HCT116 (cell line): ENCODE results near the gene EEF1A2. TPM values are rescaled to one million over a fixed set of nuclear protein-coding genes. Genes with fewer than 3 reads are reported as not detected.
A peak's percentile ranks its signal among the peaks of the same experiment; 100 is the strongest.

Experiments
- ATAC-seq: fragments of 200-7000 bp; cut with Tn5 transposase; 2 replicates; pipeline ENCODE4 v1.9.1; 2020; ENCODE audit warnings: mild to moderate bottlenecking, moderate library complexity
- BruUV-seq: library from RNA; stranded (reverse); fragments of 400-500 nt; replicated peaks from 2 replicates; lab custom pipeline; 2021; lab: Mats Ljungman, UMichigan
- CTCF ChIA-PET: fragments of 300-600 bp; sonication (Branson Sonifier 250); formaldehyde crosslinking; loops from one replicate; lab custom pipeline; 2021; ENCODE audit warnings: antibody characterized with exemption; lab: Charles Lee
- POLR2A ChIA-PET: fragments of 300-600, 350-600 bp; sonication (Branson Sonifier 250); formaldehyde crosslinking; loops from one replicate; lab custom pipeline; 2021; ENCODE audit warnings: antibody characterized with exemption; lab: Charles Lee
- RAD21 ChIA-PET, 2 experiments: fragments of 300-600 bp; sonication (Branson Sonifier 250); formaldehyde crosslinking; loops; one replicate each; lab custom pipeline; 2023; ENCODE audit warnings: low total read pairs in 2 of 2; ENCODE audit not compliant: uncharacterized antibody in 2 of 2, unreplicated experiment in 2 of 2, low non-redundant PET in 1 of 2; lab: Charles Lee
- DNase-seq: peaks from one replicate; pipeline ENCODE4 v3.0.0-alpha.2; 2010; ENCODE audit warnings: low read depth, low spot score
- H2AFZ ChIP-seq: fragments of 200-600 bp; shearing (Covaris generic), sonication (generic); 2 replicates; pipeline ENCODE4 v1.6.1; 2017; ENCODE audit warnings: low read depth, mixed run types, mixed read lengths, antibody characterized with exemption, low read length; ENCODE audit not compliant: poor library complexity, severe bottlenecking
- H3K27ac ChIP-seq: 2 replicates; pipeline ENCODE4 v1.5.1; 2012; ENCODE audit warnings: low read depth, low read length
- H3K27me3 ChIP-seq: fragments of 200-600 bp; sonication (generic); 2 replicates; pipeline ENCODE4 v1.6.1; 2016; ENCODE audit warnings: mixed run types, low read length, mixed read lengths; ENCODE audit not compliant: insufficient read depth
- H3K36me3 ChIP-seq, 2 experiments: fragments of 200-500 bp in 1 of 2; fragments of 200-600 bp in 1 of 2; sonication (Bioruptor generic) in 1 of 2; sonication (generic) in 1 of 2; 2 replicates each; pipeline versions ENCODE4 v1.5.1 to v1.6.1; 2014 to 2016; ENCODE audit warnings: low read length in 2 of 2, inconsistent platforms in 1 of 2, mixed read lengths in 1 of 2, mixed run types in 1 of 2; ENCODE audit not compliant: insufficient read depth in 2 of 2, control insufficient read depth in 1 of 2
- H3K4me1 ChIP-seq, 2 experiments: fragments of 200-600 bp in 1 of 2; sonication (generic) in 1 of 2; 2 replicates each; pipeline versions ENCODE4 v1.5.1 to v1.6.1; 2012 to 2017; ENCODE audit warnings: low read length in 2 of 2, inconsistent platforms in 1 of 2, mild to moderate bottlenecking in 1 of 2, mixed read lengths in 1 of 2, mixed run types in 1 of 2, moderate library complexity in 1 of 2; ENCODE audit not compliant: insufficient read depth in 2 of 2, control insufficient read depth in 1 of 2
- H3K4me2 ChIP-seq: fragments of 200-600 bp; sonication (generic); 2 replicates; pipeline ENCODE4 v1.6.1; 2017; ENCODE audit warnings: mixed run types, low read length, mixed read lengths
- H3K4me3 ChIP-seq, 2 experiments: fragments of 200-600 bp in 1 of 2; sonication (generic) in 1 of 2; replicated peaks in 1 of 2; 2 replicates each; pipeline ENCODE4 v1.5.1; 2011 to 2016; ENCODE audit warnings: low read length in 2 of 2, control low read depth in 1 of 2, low read depth in 1 of 2, mild to moderate bottlenecking in 1 of 2, mixed read lengths in 1 of 2, mixed run types in 1 of 2
- H3K79me2 ChIP-seq: fragments of 200-600 bp; sonication (generic); 2 replicates; pipeline ENCODE4 v1.6.1; 2017; ENCODE audit warnings: mild to moderate bottlenecking, mixed run types, low read length, moderate library complexity, mixed read lengths; ENCODE audit not compliant: insufficient read depth
- H3K9ac ChIP-seq: fragments of 200-600 bp; sonication (generic); 2 replicates; pipeline ENCODE4 v1.6.1; 2016; ENCODE audit warnings: low read length, mixed read lengths
- H3K9me2 ChIP-seq: fragments of 200-600 bp; sonication (generic), shearing (Covaris generic); 2 replicates; pipeline ENCODE4 v1.6.1; 2017; ENCODE audit warnings: mixed run types, mild to moderate bottlenecking, moderate library complexity; ENCODE audit not compliant: insufficient read depth
- H3K9me3 ChIP-seq, 2 experiments: fragments of 200-500 bp in 1 of 2; fragments of 200-600 bp in 1 of 2; sonication (Bioruptor generic) in 1 of 2; sonication (generic) in 1 of 2; 2 replicates each; pipeline ENCODE4 v1.6.1; 2014 to 2017; ENCODE audit warnings: low read length in 2 of 2, mixed read lengths in 2 of 2, inconsistent platforms in 1 of 2, low read depth in 1 of 2, mild to moderate bottlenecking in 1 of 2, mixed run types in 1 of 2, moderate library complexity in 1 of 2; ENCODE audit not compliant: control insufficient read depth in 1 of 2, insufficient read depth in 1 of 2
- H4K20me1 ChIP-seq: fragments of 200-600 bp; sonication (generic), shearing (Covaris generic); 2 replicates; pipeline ENCODE4 v1.6.1; 2017; ENCODE audit warnings: mixed run types, mild to moderate bottlenecking, moderate library complexity; ENCODE audit not compliant: insufficient read depth
- ATF3 ChIP-seq: IDR thresholded peaks from 2 replicates; pipeline ENCODE4 v1.6.1; 2012
- CBX3 ChIP-seq: IDR thresholded peaks from 2 replicates; pipeline ENCODE4 v1.6.1; 2012; ENCODE audit warnings: low read depth
- CEBPB ChIP-seq: IDR thresholded peaks from 2 replicates; pipeline ENCODE4 v1.6.1; 2012; ENCODE audit warnings: low read depth
- CTCF ChIP-seq, 3 experiments: fragments of 200-600 bp in 1 of 3; sonication (generic) in 1 of 3; IDR thresholded peaks in 2 of 3; conservative IDR thresholded peaks in 1 of 3; 2 replicates each; pipeline ENCODE4 v1.5.1; 2012 to 2017; ENCODE audit warnings: low read depth in 2 of 3, low read length in 2 of 3, antibody characterized with exemption in 1 of 3, borderline replicate concordance in 1 of 3, control low read depth in 1 of 3, mild to moderate bottlenecking in 1 of 3, mixed read lengths in 1 of 3, mixed run types in 1 of 3, moderate library complexity in 1 of 3; ENCODE audit not compliant: insufficient read depth in 1 of 3
- EGR1 ChIP-seq: IDR thresholded peaks from 2 replicates; pipeline ENCODE4 v1.6.1; 2012; ENCODE audit warnings: low read depth
- ELF1 ChIP-seq: IDR thresholded peaks from 2 replicates; pipeline ENCODE4 v1.6.1; 2012; ENCODE audit warnings: low read depth, borderline replicate concordance
- EZH2 ChIP-seq: fragments of 200-600 bp; sonication (generic); IDR thresholded peaks from 2 replicates; pipeline ENCODE4 v1.6.1; 2017; ENCODE audit warnings: antibody characterized with exemption, mixed run types
- EZH2phosphoT487 ChIP-seq: fragments of 200-600 bp; IDR thresholded peaks from 2 replicates; pipeline ENCODE4 v1.6.1; 2018; ENCODE audit warnings: antibody characterized with exemption, borderline replicate concordance
- JUND ChIP-seq: IDR thresholded peaks from 2 replicates; pipeline ENCODE4 v1.6.1; 2012
- MAX ChIP-seq: IDR thresholded peaks from 2 replicates; pipeline ENCODE4 v1.6.1; 2012
- POLR2A ChIP-seq: IDR thresholded peaks from 2 replicates; pipeline ENCODE4 v1.7.0; 2011; ENCODE audit warnings: borderline replicate concordance; ENCODE audit not compliant: insufficient read depth, insufficient read length; ENCODE audit errors: extremely low read depth
- RAD21 ChIP-seq: IDR thresholded peaks from 2 replicates; pipeline ENCODE4 v1.6.1; 2012; ENCODE audit warnings: low read depth, mild to moderate bottlenecking
- REST ChIP-seq: IDR thresholded peaks from 2 replicates; pipeline ENCODE4 v1.6.1; 2012; ENCODE audit warnings: low read depth
- SP1 ChIP-seq: IDR thresholded peaks from 2 replicates; pipeline ENCODE4 v1.6.1; 2012; ENCODE audit warnings: low read depth
- SRF ChIP-seq: IDR thresholded peaks from 2 replicates; pipeline ENCODE4 v1.6.1; 2012; ENCODE audit warnings: low read depth
- YY1 ChIP-seq: IDR thresholded peaks from 2 replicates; pipeline ENCODE4 v1.6.1; 2011; ENCODE audit warnings: low read length, low read depth, moderate library complexity, mild to moderate bottlenecking; ENCODE audit not compliant: insufficient replicate concordance; ENCODE audit errors: extremely low read depth
- ZBTB33 ChIP-seq: IDR thresholded peaks from 2 replicates; pipeline ENCODE4 v1.6.1; 2011; ENCODE audit warnings: mild to moderate bottlenecking, low read length, moderate library complexity; ENCODE audit not compliant: insufficient replicate concordance; ENCODE audit errors: extremely low read depth
- ZFX ChIP-seq: fragments of 450-650 bp; IDR thresholded peaks from 2 replicates; pipeline ENCODE4 v1.6.1; 2017
- ZNF274 ChIP-seq: fragments of 200-500 bp; sonication (Bioruptor generic); IDR thresholded peaks from 2 replicates; pipeline ENCODE4 v1.6.1; 2014; ENCODE audit warnings: mild to moderate bottlenecking, low read depth, low read length, inconsistent platforms
- intact Hi-C: fragments of 100-400 bp; cut with micrococcal nuclease; formaldehyde crosslinking; loops from 2 replicates; pipeline ENCODE4 v1.10.0; 2022
- total RNA-seq: library from RNA; stranded (reverse); gene quantifications from one replicate; pipeline ENCODE4 v1.2.1, GENCODE V29; 2021; ENCODE audit not compliant: unreplicated experiment

Gene EEF1A2
- total RNA-seq, 1 experiment from 2014 or later: 454 TPM

- Histone ChIP-seq H3K4me2 (peak overlapping the region; percentile 68), H3K36me3 (no peaks in the 10 kb centered on the region), H3K9me3 (no peaks in the 10 kb centered on the region), H3K27ac (peak overlapping the region; percentile 71; the same call in 1 of the 2 replicates), H3K4me1 (peaks cover 27 to 47% of the 10 kb centered on the region in 2 experiments), H3K9me2 (no peaks in the 10 kb centered on the region), H3K4me3 (no peak overlapping the region), H4K20me1 (no peaks in the 10 kb centered on the region), H3K9ac (no peak overlapping the region; the same call in 1 of the 2 replicates), H2AFZ (no peak overlapping the region), H3K79me2 (no peaks in the 10 kb centered on the region), H3K27me3 (no peaks in the 10 kb centered on the region)
- RAD21 ChIA-PET: no interaction called here
- TF ChIP-seq EGR1 (no peak), SP1 (no peak), CEBPB (no peak), RAD21 (no peak), YY1 (no peak), ZBTB33 (no peak), EZH2phosphoT487 (no peak), JUND (no peak), ZFX (no peak), REST (no peak), ZNF274 (no peak), ELF1 (no peak), SRF (no peak), ATF3 (no peak), POLR2A (no peak), CBX3 (no peak), CTCF (IDR thresholded peaks at IDR 0.05 in 2 of 3, conservative IDR thresholded peaks at IDR 0.05 in 1 of 3; ENCODE audit: borderline replicate concordance in 1 of 3, insufficient read depth in 1 of 3, low read depth in 2 of 3, low read length in 2 of 3) (no peak), MAX (no peak), EZH2 (no peak)
- CTCF ChIA-PET: no interaction called here
- ATAC-seq: no peak
- no TSS peak for BruUV-seq
- intact Hi-C loops: loop anchor here (10.0 kb wide), 1 partner anchor 99 kb away; no protein-coding TSS in a partner anchor
- DNase-seq: no peak
- POLR2A ChIA-PET: no interaction called here
Measured at GRCh38 chr20:63533388-63533787, 34.5 kb upstream of the EEF1A2 start.
